HG03039 (cell line): ENCODE data around the gene ADAMTS16.

Experiments used
- ATAC-seq: cut with Tn5 transposase; IDR thresholded peaks from one replicate; pipeline ENCODE4 v1.9.1; 2021; ENCODE audit warnings: mild to moderate bottlenecking, moderate library complexity; ENCODE audit not compliant: unreplicated experiment

Gene ADAMTS16

GRCh38 chr5:5276951-5277517, 136.9 kb downstream of the ADAMTS16 start:
- no peak for ATAC-seq

GRCh38 chr5:5278201-5278814, 138.2 kb downstream of the ADAMTS16 start:
- ATAC-seq = no peak

- ATAC-seq = no peak
These were observed 138.8 kb downstream of the ADAMTS16 start for GRCh38 chr5:5278815-5279381.

- ATAC-seq = no peak
These were observed 145.8 kb downstream of the ADAMTS16 start for GRCh38 chr5:5285906-5286305.

GRCh38 chr5:5287419-5287818, 147.3 kb downstream of the ADAMTS16 start:
- no peak for ATAC-seq

DNA sequence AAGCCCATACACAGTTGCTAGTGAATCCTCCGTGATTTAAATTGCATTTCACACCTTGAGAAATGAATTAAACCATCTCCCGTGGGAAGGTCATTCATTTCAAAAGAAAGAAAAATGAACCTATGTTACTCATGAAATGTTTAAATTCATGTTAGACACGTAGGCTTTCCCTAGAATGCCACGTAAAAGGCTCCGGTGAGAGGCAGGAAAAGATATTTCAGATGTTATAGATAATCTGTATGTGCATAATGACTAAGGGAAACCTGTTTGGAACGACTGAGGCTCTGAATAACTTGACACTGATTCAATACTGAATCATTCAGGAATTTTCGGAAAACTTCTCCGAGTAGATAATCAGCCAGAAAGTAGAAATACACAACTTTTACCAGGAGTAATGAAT, 148.1 kb downstream of the ADAMTS16 start:
- no peak for ATAC-seq

DNA sequence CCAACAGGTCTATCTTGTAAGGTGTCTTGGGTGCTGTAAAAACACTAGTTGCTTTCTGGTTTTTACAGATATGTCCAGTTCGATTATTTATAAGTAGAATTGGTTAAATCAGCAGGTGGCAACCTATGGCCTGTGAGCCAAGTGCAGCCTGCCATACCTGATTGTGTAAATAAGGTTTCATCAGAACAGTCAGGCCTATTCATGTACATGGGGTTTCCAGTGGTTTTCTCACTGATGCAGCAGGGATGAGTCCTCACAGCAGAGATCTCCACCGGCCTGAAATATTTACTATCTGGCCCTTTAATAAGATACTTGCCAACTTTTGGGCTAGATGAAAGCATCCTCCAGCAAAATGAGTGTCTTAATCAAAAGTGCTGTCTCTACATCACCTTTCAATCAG, 149.4 kb downstream of the ADAMTS16 start:
- ATAC-seq = no peak

DNA sequence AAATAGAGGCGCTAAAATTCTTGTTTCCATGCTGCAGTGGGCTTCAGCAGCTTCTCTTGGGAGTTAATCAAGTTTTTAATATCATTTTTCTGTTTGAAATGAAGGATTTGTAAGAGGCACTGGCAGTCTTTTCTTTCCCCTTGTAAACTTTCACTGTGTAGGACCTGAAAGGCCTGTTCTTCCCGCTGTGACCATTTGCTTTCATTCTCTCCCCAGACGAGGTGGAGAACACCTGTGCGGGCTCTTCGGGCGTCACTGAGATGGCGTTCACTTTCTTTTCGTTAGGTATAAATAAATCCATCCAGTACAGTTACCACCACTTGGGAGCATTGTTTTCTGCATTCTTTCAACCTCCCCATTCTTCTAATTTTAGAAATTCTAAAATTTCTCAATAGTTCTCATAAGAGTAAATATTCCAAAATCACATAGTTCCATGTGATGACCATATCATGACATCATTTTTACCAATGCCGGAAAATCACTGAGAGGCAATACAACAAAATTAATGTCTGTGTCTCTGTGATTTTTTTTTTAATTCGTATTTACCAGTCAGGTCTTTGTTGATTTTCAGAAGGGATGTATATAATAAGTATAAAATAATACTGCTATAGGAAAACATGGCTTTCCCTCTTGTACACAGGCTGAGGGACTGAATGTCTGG, 150.7 kb downstream of the ADAMTS16 start:
- no peak for ATAC-seq

DNA sequence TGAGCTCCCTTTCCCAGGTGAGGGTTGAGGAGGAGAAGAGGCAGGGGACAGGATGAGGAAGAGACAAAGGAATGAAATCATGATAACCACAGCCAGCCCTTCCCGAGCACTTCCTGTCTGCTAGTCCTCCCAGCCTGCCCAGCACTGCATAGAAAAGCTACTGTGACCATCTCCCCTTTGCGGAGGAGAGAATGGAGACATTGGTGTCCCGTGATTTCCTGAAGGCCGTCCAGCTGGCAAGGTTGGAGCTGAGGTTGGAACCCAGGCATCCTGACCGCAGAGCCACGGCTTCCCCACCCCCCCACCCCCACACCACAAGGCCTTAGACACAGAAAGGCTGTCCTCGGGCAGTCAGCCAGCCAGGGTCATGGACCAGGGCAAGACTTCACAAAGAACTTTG, 151.2 kb downstream of the ADAMTS16 start:
- ATAC-seq = no peak

- no peak for ATAC-seq
These were observed 152.9 kb downstream of the ADAMTS16 start for GRCh38 chr5:5293029-5293428.

- ATAC-seq = no peak
These were observed 154.3 kb downstream of the ADAMTS16 start for GRCh38 chr5:5294429-5294828.

DNA sequence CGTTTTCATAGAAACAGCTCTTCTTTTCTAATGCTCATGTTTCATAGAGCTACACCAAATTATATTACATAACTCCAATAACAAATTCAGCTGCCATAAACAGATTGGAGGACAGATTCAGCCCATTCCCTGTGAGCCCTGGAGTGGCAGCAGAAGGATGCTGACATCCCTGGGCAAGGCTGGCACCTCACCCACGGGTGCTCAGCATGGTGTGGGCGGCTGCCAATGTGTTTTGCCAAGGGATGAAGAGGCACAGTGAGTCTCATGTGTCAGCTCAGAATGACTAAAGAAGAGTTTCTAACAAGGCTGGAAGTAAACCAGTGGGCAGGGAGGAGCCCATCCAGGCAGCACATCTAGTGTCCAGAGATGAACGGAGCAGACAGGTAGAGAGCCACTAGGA, 155.2 kb downstream of the ADAMTS16 start:
- ATAC-seq = no peak

GRCh38 chr5:5296051-5296450, 155.9 kb downstream of the ADAMTS16 start:
- no peak for ATAC-seq

DNA sequence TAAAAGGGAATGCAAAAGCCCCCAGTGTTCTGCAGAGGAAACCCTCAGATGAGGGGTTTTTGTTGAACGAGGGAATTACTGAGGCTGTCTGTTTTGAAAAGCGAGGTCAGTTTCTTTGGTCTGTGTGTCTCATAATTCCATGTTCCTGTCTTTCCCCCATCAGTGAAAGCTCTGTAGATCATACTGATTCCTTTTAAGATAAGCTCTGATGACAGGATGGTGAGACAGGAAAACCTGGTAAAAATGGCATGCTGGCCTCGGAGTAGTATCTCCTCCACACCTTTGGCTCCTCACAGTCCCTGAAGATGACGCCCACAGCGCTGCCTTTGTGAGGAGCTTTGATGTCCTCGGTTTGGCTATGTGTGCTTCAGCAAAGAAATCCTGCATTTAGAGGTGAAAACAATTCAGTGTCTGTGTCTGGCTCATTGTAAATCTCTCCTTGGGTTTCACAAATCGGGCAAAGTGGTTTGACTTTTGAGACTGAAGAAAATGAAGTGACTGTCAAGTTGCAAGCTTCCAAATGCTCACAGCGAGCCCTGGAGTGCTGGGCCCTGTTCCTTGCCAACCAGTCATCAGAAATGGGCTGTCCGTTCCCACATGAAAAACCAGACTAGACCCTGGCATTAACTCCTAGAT, 157.4 kb downstream of the ADAMTS16 start:
- ATAC-seq = no peak

- no peak for ATAC-seq
These were observed 158.0 kb downstream of the ADAMTS16 start for GRCh38 chr5:5298068-5298633.

DNA sequence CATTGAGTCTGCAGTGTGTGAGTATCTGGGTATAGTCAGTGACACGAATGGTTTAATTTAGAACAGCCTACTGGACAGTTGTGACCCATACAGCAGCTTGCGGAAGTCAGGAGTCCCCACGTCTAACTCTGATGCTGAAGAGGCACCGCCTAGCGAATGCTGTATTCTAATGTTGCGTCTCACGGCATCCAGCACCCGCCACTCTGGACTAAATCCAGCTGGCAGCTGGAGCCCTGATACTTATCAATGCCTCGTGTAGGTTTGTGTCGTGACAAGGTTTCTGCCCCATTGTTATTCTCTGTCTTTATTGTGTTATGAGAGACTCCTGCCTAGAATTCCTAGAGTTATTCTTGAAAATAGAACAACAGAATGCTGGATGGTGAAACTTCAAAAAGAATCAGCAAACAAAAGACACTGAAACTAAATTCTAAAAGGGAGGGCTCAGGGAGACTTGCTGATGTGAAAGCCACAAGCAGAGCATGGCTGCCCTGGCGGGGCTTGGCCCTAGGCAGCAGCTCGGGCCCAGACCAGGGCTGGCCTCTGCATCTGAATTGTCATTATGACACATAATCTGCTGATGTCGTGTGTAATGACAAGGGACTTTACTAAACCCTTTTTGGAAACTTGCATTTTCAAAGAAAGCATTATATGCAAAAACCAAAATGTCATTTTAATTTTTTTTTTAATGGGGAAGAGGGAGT, 158.9 kb downstream of the ADAMTS16 start:
- ATAC-seq = no peak

DNA sequence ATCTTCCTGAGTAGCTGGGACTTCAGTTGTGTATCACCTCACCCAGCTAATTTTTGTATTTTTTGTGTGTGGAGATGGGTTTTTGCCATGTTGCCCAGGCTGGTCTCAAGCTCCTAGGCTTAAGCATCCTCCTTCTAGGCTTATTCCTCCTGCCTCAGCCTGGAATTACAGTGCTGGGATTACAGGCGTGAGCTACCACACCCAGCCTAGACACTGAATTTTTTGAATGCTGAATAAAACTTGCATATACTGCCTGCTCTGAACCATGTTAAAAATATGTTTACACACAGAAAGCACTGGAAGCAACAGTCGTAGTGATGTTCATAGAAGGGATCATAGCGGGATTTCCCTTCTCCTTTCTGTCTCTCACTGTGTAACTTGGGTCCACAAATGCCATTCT, 161.0 kb downstream of the ADAMTS16 start:
- no peak for ATAC-seq

DNA sequence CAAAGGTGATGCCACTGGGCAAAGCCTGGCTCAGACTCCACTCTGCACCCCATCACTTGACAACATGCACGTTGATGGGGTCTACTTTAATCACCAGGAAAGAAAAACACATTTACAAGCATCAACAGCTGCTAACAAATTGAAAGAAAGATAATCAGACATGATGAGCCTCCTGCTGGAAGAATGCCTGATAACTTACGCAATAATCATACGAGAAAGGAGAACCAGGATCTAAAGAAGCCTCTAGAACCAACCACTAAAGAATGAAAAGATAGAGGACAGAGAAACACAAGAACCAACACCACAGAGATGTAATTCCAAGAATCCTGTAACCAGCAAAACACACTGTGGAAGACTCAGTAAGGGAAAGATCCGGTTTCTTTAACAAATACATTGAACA, 162.1 kb downstream of the ADAMTS16 start:
- no peak for ATAC-seq

- no peak for ATAC-seq
These were observed 163.1 kb downstream of the ADAMTS16 start for GRCh38 chr5:5303242-5303641.

- ATAC-seq = no peak
These were observed 164.4 kb downstream of the ADAMTS16 start for GRCh38 chr5:5304361-5305020.
